HepG2 (cell line): ENCODE data around the gene PPP1R14D. TPM values are rescaled to one million over a fixed set of nuclear protein-coding genes. Genes with fewer than 3 reads are reported as not detected.

ENCODE experiments used
- AKAP8 ChIP-seq: sonication (generic); formaldehyde crosslinking; IDR thresholded peaks from 2 replicates; pipeline ENCODE4 v1.5.1; 2020; ENCODE audit warnings: mild to moderate bottlenecking, missing genetic modification reagents
- CTCF ChIP-seq: sonication (generic); formaldehyde crosslinking; IDR thresholded peaks from 2 replicates; pipeline ENCODE4 v1.5.0; 2020; ENCODE audit warnings: mild to moderate bottlenecking, missing genetic modification reagents, moderate library complexity
- DNMT1 ChIP-seq: sonication (generic); formaldehyde crosslinking; IDR thresholded peaks from 2 replicates; pipeline ENCODE4 v1.5.1; 2020; ENCODE audit warnings: mild to moderate bottlenecking, missing genetic modification reagents
- MTA1 ChIP-seq: sonication (generic); formaldehyde crosslinking; IDR thresholded peaks from 2 replicates; pipeline ENCODE4 v1.4.0; 2020; ENCODE audit warnings: missing genetic modification reagents, mild to moderate bottlenecking, borderline replicate concordance
- NONO ChIP-seq, 2 experiments: fragments of 450-650 bp in 1 of 2; sonication (generic) in 1 of 2; formaldehyde crosslinking in 1 of 2; IDR thresholded peaks in 1 of 2; conservative IDR thresholded peaks in 1 of 2; 2 replicates each; pipeline versions ENCODE4 v1.6.1 to v1.8.0; 2017 to 2022; ENCODE audit warnings: mild to moderate bottlenecking in 1 of 2, missing genetic modification reagents in 1 of 2, moderate library complexity in 1 of 2
- NPAS2 ChIP-seq: sonication (generic); formaldehyde crosslinking; IDR thresholded peaks from 2 replicates; pipeline ENCODE4 v1.8.0; 2022; ENCODE audit warnings: mild to moderate bottlenecking, missing genetic modification reagents, borderline replicate concordance
- SP1 ChIP-seq, 2 experiments: fragments of 450-650 bp in 1 of 2; sonication (generic) in 1 of 2; formaldehyde crosslinking in 1 of 2; IDR thresholded peaks; 2 replicates each; pipeline versions ENCODE4 v1.4.0 to v1.6.1; 2016 to 2020; ENCODE audit warnings: missing genetic modification reagents in 1 of 2
- TBX2 ChIP-seq: sonication (generic); formaldehyde crosslinking; IDR thresholded peaks from 2 replicates; pipeline ENCODE4 v1.5.0; 2020; ENCODE audit warnings: missing genetic modification reagents, mild to moderate bottlenecking, borderline replicate concordance
- XRCC5 ChIP-seq: fragments of 200-400 bp; formaldehyde crosslinking; optimal IDR thresholded peaks from 2 replicates; pipeline ENCODE3; 2017; ENCODE audit warnings: mild to moderate bottlenecking, low read length
- ZBTB3 ChIP-seq: sonication (generic); formaldehyde crosslinking; IDR thresholded peaks from 2 replicates; pipeline ENCODE4 v1.4.0; 2020; ENCODE audit warnings: low read depth, mild to moderate bottlenecking, moderate library complexity, missing genetic modification reagents, borderline replicate concordance
- ZNF234 ChIP-seq: sonication (generic); formaldehyde crosslinking; conservative IDR thresholded peaks from 2 replicates; pipeline ENCODE4 v1.5.1; 2020; ENCODE audit warnings: mild to moderate bottlenecking, missing genetic modification reagents
- ZNF407 ChIP-seq: sonication (generic); formaldehyde crosslinking; IDR thresholded peaks from one replicate; pipeline ENCODE4 v1.5.1; 2020; ENCODE audit warnings: mild to moderate bottlenecking, missing genetic modification reagents; ENCODE audit errors: not compliant biosample characterization
- ZNF629 ChIP-seq: sonication (generic); formaldehyde crosslinking; conservative IDR thresholded peaks from 2 replicates; pipeline ENCODE4 v1.5.0; 2020; ENCODE audit warnings: missing genetic modification reagents
- ZNF781 ChIP-seq: sonication (generic); formaldehyde crosslinking; IDR thresholded peaks from 2 replicates; pipeline ENCODE4 v1.5.1; 2020; ENCODE audit warnings: borderline replicate concordance, mild to moderate bottlenecking, missing genetic modification reagents; ENCODE audit errors: not compliant biosample characterization
- polyA plus RNA-seq, 8 experiments: library from polyadenylated mRNA; depleted of rRNA in 3 of 8; stranded (reverse) in 7 of 8; unstranded in 1 of 8; fragments of >200 nt; fragmentation: Illumina TruSeq in 4 of 8; extraction: Trizol in 4 of 8; gene quantifications; 2 replicates each; pipeline versions ENCODE4 v1.2.1 to v1.2.3, GENCODE V29; 2011 to 2016; ENCODE audit warnings: low read depth in 4 of 8, missing spikeins in 1 of 8, mixed read lengths in 1 of 8; ENCODE audit not compliant: insufficient read depth in 1 of 8
- total RNA-seq, 5 experiments: library from RNA; depleted of rRNA; stranded (reverse); fragments of >200 nt; fragmentation: Illumina TruSeq; extraction: Trizol; gene quantifications; 2 replicates each; pipeline ENCODE4 v1.2.3, GENCODE V29; 2016; ENCODE audit warnings: low read depth in 1 of 5

The PPP1R14D gene
- total and polyA plus RNA-seq, 2 of the 13 experiments (the other 11 are each of a cell fraction or from before 2014, with no cell fraction given), result 0.53 to 0.55 TPM

DNA sequence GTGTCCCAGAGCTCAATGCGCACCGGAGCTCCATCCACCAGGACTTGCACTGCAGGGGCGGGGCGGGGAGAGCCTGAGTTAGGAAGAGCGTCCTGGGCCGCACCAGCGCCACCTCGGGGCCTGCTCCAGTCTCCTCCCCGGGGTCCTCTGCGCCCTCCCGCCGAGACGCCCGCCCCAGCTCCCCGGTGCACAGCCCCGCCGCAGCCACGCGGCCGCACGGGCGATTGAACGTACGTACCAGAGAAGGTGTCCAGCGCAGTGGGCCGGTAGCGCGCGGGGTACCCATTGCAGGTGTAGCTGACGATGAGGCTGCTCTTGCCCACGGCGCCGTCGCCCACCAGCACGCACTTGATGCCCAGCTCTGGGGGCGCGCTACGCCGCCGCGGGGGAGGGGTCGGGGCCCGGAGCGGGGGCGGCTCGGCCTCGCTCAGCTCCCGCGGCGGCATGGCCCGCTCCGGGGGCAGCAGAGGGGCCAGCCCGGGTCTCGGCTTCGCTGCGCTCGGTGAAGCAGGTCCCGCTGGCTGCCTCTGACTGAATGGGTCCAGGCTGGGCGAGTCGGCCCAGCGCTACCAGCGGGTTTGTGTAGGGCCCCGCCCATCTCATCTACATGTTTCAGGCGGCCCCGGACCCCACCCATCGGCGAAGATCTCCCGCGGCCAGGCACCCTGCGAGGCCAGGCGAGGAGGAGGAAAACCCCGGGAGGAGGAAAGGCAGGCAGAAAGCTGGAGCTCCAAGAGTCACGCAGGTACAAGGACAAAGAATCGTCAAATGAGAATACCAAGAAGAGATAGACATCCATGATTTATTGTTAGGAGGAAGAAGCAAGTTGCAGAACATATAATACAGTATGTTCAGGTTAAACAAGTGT, 45.4 kb upstream of the PPP1R14D start, which contains the start of gene RHOV (continued):
- peak; percentile 66 for TF ChIP-seq CTCF
- no peak for TF ChIP-seq NPAS2
- TF ChIP-seq ZBTB3 (CRISPR knock-in tag), result no peak
- TF ChIP-seq DNMT1 (CRISPR knock-in tag), result 0 out of 2 replicates have a peak, but pooled peaks have one; percentile 22
- peak; percentile 49; the same call in 1 of the 2 replicates for TF ChIP-seq ZNF234 (CRISPR knock-in tag)
- no peak for TF ChIP-seq NONO (IDR thresholded peaks at IDR 0.05)
- TF ChIP-seq NONO (CRISPR knock-in tag; conservative IDR thresholded peaks at IDR 0.05), result peak; percentile 68
- TF ChIP-seq SP1 (IDR thresholded peaks at IDR 0.05), result no peak
- TF ChIP-seq SP1 (CRISPR knock-in tag; IDR thresholded peaks at IDR 0.05), result 0 out of 2 replicates have a peak, but pooled peaks have one; percentile 11
- TF ChIP-seq ZNF781 (CRISPR knock-in tag), result no peak
- TF ChIP-seq XRCC5, result peak; percentile 59
- no peak for TF ChIP-seq AKAP8 (CRISPR knock-in tag)
- TF ChIP-seq MTA1 (CRISPR knock-in tag), result no peak
- peak; percentile 59 for TF ChIP-seq TBX2
- no peak for TF ChIP-seq ZNF407 (CRISPR knock-in tag)
- TF ChIP-seq ZNF629 (CRISPR knock-in tag), result peak; percentile 74
